Gastroesophageal sphincter (tissue), 3 donors: ENCODE data around the gene RABL2B.

ENCODE experiments used
- POLR2A ChIP-seq, 2 donors: fragments of 450-650 bp; IDR thresholded peaks; one replicate each; pipeline ENCODE4 v1.6.1; 2017; ENCODE audit warnings: antibody characterized with exemption in 2 of 2, mild to moderate bottlenecking in 2 of 2, moderate library complexity in 1 of 2
- POLR2AphosphoS5 ChIP-seq: sonication (generic); formaldehyde crosslinking; IDR thresholded peaks from one replicate; pipeline ENCODE4 v1.6.1; 2017; ENCODE audit warnings: antibody characterized with exemption
- TF ChIP-seq, protein P1 (sequence below), 4 experiments: fragments of 200-600 bp in 2 of 4; fragments of 450-650 bp in 2 of 4; sonication (generic) in 1 of 4; IDR thresholded peaks; one replicate each; pipeline ENCODE4 v1.5.1; 2017 to 2019; ENCODE audit warnings: antibody characterized with exemption in 4 of 4, mild to moderate bottlenecking in 2 of 4, moderate library complexity in 2 of 4

- TF ChIP-seq POLR2A (IDR thresholded peaks at IDR 0.05) (no peak), POLR2AphosphoS5 (no peak)
- TF ChIP-seq, protein P1, sequence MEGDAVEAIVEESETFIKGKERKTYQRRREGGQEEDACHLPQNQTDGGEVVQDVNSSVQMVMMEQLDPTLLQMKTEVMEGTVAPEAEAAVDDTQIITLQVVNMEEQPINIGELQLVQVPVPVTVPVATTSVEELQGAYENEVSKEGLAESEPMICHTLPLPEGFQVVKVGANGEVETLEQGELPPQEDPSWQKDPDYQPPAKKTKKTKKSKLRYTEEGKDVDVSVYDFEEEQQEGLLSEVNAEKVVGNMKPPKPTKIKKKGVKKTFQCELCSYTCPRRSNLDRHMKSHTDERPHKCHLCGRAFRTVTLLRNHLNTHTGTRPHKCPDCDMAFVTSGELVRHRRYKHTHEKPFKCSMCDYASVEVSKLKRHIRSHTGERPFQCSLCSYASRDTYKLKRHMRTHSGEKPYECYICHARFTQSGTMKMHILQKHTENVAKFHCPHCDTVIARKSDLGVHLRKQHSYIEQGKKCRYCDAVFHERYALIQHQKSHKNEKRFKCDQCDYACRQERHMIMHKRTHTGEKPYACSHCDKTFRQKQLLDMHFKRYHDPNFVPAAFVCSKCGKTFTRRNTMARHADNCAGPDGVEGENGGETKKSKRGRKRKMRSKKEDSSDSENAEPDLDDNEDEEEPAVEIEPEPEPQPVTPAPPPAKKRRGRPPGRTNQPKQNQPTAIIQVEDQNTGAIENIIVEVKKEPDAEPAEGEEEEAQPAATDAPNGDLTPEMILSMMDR (IDR thresholded peaks at IDR 0.05) = no peak
These were observed 44.7 kb downstream of the RABL2B start for GRCh38 chr22:50738649-50739227.
